ENCODE results near the gene CIAO3.

GRCh38 chr16:751152-752006 is 10.6 kb upstream of the CIAO3 start:
- no peak for TF ChIP-seq MXI1 (conservative IDR thresholded peaks at IDR 0.05; ENCODE audit: poor library complexity, severe bottlenecking)
- TF ChIP-seq CTCF (IDR thresholded peaks at IDR 0.05; ENCODE audit: poor library complexity, severe bottlenecking), result no peak
- TF ChIP-seq POLR2AphosphoS5 (IDR thresholded peaks at IDR 0.05), result no peak
- TF ChIP-seq REST (IDR thresholded peaks at IDR 0.05; ENCODE audit: borderline replicate concordance), result no peak
- TF ChIP-seq EZH2 (IDR thresholded peaks at IDR 0.05; ENCODE audit: borderline replicate concordance, insufficient read depth, low read length, poor library complexity, severe bottlenecking), result no peak
- no peak for TF ChIP-seq EP300 (conservative IDR thresholded peaks at IDR 0.05; ENCODE audit: poor library complexity, severe bottlenecking)
